GM12892 (cell line): ENCODE results near the gene ADAM8.

Experiments
- POLR2A ChIP-seq: IDR thresholded peaks from 2 replicates; pipeline ENCODE4 v1.6.1; 2011; ENCODE audit warnings: low read depth, low read length, control low read depth
- POLR2AphosphoS5 ChIP-seq: IDR thresholded peaks from 2 replicates; pipeline ENCODE4 v1.6.1; 2011; ENCODE audit warnings: low read depth, low read length, control low read depth

DNA sequence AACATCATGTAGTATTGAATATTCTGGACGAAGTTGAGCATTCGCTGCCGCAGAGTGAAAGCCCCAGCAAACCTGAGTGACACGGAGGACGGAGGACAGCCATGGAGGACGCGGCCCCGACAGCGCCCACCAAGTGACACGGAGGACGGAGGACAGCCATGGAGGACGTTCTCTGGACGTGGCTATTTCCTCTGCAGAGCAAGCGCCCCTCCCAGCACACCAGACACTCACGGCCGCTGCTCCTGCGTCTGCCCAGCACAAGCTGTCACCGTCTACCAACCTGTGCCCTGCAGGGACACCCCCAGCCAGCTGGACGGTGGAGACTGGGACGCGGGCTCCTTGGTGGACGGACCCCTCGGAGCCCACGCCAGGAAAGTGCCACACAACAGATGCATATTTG is 7.3 kb upstream of the ADAM8 start:
- no peak for TF ChIP-seq POLR2AphosphoS5
- no peak for TF ChIP-seq POLR2A
